GM21515 (cell line): ENCODE measurements around the gene PPP1R27.

Experiments
- ATAC-seq: cut with Tn5 transposase; IDR thresholded peaks from one replicate; pipeline ENCODE4 v1.9.1; 2021; ENCODE audit not compliant: unreplicated experiment

PPP1R27 gene

DNA sequence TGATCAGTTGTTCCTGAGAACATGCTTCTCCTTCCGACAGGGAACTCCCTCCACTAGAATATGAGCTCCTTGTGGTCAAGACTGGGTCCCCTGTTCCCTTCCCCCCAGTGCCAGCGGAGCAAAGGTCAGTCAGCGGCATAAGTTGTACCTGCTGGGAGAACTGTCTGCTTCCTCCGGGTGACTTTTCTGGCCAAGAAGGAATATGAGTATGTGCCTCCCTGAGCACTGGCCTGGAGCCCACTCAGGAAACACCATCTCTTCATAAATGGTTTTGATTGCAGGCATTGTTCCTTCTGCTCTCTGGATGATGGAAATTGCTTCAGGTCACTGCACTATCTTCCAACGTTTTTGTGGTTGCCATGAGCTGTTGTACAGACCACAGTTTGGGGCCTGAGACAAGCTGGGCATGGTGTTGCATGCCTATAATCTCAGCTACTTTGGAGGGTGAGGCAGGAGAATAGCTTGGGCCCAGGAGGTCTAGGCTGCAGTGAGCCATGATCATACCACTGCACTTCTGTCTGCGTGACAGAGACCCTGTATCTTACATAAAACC lies 28.3 kb upstream of the PPP1R27 start:
- no peak for ATAC-seq

DNA sequence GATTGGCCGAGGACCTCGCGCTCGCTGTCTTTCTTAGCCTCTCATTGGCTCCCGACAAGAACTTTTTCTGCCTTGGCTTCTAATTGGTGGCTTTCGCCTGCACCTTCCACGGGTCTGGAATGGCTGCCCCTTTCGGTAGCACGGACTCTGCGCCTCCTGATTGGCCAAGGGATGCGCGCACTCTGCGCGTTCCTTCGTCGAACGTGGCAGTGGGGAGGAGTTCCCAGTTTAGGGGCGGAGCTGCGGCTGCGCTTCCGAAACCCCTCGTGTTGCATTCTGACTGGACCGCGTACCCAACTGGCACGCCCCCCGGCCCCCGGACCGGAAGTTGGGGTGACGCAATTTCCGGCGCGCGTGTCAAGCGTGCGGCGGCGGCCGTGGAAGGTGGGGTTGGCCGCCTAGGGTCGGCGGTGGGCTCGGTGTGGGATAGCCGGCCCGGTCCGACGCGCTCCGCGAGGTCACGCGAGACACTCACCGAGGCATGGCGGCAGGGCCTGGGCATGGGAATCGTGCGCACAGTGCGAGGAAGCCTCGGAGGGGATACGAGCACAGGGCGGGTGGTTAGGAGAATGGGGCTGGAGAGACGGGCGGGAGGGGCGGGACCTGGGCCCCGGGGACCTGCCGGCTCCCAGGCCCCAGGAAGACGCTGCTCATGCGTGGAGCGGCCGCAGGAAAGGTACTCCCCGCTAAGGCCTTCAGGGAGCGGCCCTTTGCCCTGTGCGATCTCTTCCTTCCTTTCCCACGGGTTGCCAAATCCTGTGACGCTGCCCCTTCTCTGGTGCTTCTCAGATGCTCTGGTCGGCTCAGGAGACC lies 26.1 kb upstream of the PPP1R27 start:
- ATAC-seq: peak; percentile 76

DNA sequence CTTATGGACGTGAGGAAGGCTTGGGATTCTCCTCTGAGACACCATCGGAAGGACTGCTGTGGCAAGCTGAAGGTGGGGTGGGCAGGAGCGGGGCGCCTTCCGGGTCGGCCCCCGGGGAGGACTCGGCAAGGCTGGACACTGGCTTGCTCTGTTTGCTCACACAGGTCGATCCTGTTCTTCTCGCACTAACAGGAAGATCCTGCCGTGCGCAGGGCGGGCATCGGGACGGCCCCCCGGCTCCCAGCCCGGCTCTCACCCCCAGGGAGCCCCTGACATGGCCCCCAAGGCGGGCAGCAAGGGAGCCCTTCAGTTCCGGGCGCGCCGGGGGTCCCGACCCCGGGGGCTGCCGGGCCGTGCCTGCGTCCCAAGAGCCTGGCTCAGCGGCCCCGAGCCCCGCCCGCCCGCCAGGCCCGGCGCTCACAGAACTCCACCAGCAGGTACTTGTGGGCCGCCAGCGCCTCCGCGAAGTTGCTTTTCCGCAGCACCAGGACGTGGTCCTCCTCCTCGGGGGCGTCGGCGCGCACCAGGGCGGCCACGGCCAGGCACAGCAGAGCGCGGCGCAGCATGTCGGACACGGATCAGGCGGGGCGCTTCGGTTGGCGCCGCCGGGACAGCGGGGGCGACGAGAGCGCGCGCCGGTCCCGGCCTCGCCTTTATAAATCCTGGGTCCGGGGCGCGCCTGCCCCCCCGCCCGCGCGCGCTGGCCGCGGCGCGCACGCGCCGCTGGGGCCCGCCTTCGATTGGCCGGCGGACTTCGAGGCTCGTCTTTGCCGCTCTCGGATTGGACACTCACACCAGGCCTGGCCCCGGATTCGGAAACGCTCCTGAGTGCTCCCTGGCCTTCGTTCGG lies 25.3 kb upstream of the PPP1R27 start, which contains the start of gene P4HB:
Gene P4HB, minus strand, starts transcription at position 630 of the 850 bp plus-strand sequence. Its CDS starts 64 bp downstream, at position 566.
- peak; percentile 73 for ATAC-seq

DNA sequence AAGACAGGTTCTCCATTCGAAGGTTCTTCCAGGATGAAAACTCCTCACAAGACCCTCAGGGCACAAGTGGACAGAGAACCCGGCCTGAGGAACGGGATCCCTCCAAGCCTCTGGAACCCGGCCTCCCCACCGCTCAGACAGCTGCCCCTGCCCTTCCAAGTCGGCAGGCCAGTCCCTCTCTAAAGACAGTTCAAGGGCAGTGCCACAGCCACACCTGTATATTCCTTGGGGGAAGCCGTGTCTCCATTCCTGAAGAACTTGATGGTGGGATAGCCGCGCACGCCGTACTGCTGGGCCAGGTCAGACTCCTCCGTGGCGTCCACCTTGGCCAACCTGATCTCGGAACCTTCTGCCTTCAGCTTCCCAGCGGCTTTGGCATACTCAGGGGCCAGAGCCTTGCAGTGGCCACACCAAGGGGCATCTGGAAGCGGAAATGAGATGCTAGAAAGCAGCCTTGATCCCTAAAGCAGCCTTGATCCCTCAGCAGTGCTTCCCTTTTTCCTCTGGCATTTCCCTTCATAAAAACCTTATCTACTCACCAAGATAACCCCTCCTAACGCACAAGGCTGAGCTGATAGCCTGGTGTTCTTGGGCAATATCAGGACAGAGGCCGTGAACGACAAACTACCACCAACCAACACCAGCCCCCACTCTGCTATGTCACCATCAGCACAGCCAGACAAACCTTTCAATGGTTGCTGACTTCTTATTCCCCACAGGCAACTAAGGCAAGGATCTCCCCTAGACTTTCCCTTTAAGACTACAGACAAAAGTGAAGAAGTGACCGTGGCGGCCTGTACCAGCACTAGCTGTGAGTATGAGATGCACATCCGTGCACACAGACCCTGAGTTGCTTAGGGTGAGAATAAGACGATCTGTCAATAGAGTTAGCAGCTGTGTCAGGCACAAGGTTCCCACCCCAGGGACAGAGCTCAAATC lies 24.4 kb upstream of the PPP1R27 start:
- ATAC-seq: no peak

DNA sequence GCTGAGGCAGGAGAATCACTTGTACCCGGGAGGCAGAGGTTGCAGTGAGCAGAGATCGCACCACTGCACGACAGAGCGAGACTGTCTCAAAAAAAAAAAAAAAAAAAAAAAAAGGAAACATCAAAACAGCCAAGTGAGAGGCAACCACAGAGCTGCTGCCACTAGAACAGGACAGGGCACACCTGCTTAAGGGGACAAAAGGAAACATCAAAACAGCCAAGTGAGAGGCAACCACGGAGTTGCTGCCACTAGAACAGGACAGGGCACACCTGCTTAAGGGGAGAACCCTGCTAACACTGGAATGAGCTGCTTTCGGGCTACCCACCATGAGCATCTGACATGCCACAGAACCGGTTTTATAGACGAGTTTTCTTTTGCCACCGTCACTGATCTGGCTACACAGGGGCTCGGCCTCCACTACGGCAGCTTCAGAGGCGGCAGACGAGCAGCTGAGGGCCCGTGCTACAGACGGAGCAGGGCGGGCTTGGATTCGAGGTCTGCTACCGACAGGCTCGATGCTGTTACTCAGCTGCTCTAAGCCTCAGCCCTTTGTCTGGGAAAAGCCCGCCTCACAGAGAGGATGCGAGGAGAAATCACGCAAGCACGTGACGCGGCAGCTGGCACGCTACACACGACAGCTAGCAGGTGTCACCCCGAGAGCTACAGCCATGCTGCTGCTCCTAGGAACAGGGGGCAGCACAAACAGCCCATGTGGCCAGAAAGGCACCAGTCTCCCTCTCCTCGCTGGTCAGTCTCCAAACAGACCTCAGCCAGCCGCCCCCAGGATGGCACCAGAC lies 23.5 kb upstream of the PPP1R27 start:
- no peak for ATAC-seq

DNA sequence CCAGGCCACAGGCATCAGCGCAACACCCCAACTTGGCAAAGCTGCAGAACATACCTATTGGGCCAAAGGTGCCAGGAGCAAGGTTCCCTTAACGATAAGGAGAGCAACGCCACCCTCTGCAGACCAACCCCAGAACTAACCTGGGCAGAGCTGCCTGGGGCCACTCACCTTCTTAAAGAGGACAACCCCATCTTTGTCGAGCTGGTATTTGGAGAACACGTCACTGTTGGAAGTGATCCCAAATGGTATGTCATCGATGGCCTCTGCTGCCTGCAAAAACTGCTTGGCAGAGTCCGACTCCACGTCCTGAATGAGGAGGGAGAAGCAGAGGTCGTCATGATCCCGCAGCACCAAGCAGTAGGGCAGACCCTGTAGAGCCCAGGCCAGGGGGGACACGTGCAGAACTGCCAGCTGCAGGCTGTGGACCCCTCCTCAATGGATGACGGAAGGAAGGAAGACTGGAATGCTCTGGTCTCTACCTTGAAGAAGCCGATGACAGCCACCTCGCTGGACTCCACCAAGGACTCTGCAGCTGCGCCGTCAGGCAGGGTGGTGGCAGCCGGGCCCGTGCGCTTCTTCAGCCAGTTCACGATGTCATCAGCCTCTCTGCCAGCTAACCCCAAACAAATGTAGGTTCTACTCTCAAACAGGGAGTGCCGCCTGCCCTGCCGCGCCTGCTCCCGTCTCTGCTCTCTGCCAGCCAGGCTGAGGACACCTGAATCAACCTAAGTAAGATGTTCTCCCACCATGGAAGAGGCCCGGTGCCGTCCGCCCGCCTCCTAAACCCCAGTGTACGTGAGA lies 20.3 kb upstream of the PPP1R27 start:
- no peak for ATAC-seq

DNA sequence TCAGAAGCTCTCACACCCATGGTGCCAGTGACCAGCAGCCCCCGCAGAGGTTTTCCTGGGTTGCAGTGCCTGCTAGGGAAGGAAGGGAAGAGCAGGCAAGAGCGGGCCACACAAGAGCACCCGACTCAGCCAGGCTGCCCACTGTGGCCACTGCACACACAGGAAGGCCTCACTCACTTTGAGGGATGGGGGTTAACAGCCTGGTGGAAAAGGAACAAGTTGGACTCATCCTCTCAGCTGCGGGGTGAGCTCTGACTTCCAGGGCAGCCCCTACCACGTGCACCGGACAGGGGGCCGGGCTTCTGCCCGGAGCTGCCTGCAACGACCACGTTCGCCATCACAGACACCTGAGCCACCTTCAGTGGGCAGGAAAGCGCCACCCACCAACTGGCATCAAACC lies 17.4 kb upstream of the PPP1R27 start:
- no peak for ATAC-seq

DNA sequence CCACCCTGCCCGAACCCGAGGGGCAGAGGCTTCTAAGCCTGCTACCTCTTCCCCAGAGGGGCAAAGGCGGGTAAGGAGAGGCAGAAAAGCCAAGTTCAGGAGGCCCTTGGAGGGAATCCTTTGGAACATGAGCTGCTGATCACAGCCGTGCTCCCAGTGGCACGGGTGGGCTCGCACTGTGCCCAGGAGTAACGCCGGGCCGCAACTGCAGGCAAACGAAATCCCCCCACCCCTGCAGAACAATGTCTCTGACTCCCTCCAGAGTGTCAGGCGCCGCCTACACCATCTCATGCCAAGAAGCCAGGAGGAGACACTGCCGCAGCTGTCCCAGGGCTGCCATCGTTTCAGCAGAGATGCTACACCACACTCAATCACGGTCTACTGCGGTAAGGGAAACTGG lies 16.6 kb upstream of the PPP1R27 start:
- no peak for ATAC-seq

DNA sequence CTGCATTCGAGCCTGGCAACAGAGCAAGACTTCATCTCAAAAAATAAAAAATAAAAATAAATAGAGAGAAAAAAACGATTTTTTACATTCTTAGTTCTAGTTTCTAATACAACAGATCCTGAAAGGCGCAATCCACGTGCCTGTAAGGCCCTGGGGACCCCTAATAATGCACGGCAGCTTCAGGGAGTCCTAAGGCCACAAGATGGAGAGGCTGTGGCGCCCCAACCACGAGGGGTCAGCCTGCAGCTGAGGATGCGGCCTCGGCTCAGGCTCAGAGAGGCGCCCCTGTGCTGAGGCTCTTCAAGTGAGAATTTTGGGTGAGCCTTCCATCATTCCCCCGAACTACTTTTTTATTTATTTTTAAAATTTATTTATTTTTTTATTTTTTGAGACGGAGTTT lies 14.6 kb upstream of the PPP1R27 start:
- ATAC-seq: no peak

DNA sequence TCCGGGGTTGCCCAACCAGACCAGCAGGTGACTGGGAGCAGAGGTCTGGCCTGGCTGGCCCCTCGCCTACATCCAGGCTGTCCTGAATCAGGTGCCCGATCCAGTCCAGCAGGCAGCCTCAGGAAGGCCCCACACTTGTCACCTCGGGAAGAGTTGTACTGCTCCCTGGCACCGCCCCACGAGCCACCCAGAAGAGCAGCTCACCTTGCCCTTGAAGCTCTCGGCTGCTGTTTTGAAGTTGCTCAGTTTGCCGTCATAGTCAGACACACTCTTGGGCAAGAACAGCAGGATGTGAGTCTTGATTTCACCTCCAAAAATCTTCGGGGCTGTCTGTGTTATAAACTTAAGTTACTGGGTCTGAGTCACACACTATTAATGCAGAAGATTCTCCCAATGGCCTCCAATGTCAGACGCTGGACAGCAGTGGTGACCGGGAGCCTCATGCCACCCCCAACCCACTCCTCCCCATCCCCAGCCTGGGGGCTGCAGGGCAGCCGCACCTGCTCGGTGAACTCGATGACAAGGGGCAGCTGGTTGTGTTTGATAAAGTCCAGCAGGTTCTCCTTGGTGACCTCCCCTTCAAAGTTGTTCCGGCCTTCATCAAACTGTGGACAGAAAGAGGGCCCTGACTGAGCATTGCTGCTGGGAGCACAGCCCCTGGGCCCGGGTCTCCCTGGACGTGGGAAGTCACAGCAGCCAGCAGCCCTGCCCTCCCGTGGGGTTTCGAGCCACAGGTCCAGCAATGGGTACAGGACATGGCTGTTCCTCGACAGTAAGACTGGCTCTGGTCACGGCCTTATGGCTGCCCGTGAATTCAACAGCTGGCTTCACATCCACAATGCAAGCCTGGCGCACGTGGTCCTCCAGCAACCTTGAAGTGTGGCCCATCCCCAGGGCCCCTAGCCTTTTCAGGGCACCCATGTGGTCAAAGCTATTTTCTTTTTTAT lies 12.2 kb upstream of the PPP1R27 start:
- ATAC-seq: no peak

DNA sequence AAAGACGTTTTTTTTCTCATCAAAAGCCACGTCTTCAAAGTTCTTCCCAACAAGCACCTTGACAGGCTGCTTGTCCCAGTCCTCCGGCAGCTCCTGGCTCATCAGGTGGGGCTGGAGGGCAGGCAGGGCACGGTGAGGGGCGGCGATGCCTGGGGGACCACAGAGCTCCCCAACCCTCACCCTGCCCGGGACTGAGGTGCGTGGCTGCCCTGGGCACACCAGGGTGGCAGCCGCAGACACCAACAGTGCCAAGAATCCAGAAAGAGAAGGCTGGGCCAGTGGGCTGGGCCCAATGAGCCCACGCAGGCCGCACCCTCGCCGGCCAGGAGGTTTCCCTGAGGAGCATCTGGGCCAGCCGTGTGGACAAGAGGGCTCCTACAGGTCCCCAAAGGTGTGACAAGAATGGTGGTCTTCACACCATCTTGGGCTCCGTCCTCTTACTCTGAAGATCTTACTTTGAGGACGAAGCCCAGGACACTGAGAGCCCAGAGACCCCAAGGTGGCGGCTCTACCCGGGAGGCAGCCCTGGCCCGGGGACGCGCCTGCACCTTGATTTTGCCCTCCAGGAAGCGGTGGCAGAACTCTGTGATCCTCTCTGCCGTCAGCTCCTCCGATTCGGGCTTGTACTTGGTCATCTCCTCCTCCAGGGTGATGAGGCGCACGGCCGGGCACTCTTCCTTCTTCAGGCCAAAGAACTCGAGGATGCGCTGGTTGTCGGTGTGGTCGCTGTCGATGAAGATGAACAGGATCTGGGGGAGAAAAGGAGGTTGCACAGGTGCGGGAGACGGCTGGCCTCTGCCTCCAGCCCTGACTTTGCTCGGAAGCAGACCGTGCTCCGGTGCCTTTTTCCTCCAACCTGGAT lies 11.3 kb upstream of the PPP1R27 start:
- no peak for ATAC-seq

DNA sequence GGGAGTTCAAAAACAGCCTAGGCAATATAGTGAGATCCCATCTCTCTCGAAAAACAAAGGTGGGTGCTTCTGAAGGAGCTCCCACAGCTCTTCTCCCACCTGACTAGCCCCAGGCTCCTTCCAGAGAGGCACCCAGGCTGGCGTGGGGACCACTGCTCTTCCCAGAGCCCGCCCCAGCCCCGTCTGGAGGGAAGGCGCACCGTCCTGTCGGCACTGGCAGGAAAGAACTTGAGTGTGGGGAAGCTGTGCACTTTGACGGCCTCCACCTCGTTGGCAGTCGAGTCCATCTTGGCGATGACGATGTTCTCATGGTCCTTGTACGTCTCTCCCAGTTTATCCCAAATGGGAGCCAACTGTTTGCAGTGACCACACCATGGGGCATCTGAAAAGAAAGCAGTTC lies 10.5 kb upstream of the PPP1R27 start:
- ATAC-seq: no peak

DNA sequence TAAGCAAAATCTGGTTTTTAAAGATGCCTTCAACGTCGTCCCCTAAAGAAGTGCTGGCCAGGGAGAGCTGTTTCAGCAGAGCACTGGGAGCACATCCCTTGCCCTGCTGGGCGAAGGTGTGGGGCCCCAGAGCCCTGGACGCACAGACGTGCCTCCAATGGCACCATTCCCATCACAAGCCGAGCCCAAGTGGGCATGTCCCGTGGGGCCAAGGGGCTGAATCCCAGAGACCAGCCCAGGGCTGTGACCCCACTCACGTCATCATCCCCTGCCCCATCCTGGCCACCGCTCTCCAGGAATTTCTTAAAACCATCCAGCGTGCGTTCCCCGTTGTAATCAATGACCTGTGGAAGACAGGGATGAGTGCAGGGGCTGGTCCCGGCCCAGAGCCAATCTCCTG lies 10.0 kb upstream of the PPP1R27 start:
- no peak for ATAC-seq

DNA sequence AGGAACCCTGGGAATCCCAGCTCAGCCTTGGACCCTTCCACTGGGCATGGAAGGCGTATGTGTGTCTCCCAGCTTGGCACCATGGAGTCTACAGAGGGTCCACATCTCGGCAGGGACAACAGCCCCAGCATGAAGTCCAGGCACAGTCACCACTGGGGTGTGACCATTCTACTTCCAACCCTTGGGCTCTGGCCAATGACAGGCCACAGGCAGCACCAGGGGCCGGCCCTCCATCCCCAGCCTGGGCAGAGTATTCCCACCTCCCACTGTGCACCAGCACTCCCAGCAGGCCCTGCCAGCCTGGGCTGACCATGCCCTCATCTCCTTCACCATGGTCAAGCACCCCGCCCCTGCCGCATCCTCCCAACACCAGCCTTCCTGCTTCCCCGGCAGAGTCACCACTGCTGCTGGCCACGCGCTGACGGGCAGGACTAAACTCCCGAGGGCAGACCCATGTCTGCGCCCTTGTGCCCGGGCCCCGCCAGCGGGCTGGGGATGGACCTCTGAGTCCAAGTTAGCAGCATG lies 9.5 kb upstream of the PPP1R27 start:
- ATAC-seq: no peak

DNA sequence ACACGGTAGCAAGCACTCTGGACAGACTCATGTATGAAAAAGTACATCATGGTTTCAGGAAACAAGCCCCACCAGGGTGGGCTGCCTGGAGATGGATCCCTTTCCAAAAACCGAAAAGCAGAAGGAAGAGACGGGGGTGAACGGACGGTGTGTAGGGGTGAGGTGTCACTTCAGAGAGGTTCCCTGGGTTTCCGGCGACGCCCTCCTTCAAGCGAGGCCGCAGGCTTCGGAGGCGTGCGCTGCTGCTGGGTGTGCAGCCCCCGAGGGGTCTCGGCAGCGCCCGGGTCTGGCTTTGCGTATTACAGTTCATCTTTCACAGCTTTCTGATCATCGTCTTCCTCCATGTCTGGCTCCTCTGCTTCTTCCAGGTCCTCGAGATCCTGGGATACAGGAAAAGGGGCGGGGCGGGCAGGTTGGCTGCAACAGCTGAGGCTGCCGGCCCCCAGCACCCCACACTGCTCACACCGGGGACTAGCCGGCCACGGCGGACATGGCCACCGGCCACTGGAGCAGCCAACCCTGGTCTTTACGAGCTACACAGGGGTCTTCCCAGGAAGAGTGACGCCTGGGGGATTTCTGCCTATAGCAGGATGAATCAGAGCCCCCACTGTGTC lies 9.0 kb upstream of the PPP1R27 start:
- ATAC-seq: no peak

DNA sequence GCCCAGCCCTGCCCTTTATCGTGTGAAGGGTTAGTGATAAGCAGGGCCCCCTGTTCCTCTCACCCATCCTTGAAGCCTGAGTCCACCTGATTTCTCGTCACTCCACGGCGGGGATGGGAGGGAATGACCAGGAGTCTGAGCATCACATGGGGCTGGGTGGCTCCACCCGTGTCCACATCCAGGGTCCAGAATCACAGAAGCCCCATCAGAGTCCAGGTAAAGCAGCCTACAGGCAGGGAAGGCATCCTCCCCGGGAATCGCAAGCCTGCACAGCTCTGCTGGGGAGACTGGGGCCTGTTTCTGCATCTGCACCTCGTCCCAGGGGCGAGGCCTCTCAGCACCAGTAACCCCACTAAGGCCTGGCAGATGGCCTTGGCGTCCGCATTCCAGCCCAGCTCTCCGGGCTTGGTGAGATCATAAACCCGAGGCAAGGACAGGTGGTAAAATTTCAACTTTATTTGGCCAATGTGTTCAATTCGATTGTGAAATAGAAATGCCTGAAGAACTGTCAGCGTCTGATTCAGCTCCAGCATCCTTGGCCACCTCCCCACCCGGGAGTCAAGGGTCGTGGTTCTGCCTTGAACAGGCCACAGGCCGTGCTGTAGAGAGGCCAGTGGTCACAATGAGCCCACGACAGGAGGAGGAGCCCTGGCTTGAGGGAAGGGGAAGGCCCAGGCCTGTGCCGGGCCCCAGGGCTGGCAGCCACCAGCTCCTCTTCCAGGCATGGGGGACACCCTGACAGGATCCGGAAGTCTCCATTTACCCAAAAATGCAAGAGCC lies 8.1 kb upstream of the PPP1R27 start:
- ATAC-seq: no peak
